ENCODE measurements around the gene AUP1.

DNA sequence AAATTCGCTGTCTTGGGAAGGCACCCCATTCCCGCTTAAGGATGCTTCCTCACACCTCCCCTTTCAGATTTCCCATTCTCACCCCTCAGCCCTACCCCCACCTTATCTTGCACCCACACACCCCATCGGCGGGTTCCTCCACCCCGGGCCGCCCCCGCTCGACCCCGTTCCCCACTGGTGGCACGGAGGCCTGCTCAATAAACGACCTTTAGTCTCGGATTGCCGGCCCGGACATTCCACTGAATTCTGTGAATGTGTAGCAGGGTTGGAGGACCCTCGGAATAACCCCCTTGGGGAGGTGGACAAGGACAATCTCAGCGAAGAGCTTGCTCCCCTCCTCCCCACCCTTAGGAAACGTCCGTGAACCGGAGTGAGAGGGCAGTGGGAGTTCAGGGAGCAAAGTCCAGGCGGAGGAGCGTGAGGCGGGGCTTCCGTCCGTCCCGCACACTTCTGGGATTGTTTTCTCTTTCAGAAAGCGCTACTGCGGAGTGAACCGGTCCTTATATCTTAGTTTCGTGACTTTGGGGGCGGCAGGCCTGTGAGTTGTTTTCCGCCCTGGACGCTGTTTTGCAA lies 27.3 kb downstream of the AUP1 start:
- TF ChIP-seq, protein P1, sequence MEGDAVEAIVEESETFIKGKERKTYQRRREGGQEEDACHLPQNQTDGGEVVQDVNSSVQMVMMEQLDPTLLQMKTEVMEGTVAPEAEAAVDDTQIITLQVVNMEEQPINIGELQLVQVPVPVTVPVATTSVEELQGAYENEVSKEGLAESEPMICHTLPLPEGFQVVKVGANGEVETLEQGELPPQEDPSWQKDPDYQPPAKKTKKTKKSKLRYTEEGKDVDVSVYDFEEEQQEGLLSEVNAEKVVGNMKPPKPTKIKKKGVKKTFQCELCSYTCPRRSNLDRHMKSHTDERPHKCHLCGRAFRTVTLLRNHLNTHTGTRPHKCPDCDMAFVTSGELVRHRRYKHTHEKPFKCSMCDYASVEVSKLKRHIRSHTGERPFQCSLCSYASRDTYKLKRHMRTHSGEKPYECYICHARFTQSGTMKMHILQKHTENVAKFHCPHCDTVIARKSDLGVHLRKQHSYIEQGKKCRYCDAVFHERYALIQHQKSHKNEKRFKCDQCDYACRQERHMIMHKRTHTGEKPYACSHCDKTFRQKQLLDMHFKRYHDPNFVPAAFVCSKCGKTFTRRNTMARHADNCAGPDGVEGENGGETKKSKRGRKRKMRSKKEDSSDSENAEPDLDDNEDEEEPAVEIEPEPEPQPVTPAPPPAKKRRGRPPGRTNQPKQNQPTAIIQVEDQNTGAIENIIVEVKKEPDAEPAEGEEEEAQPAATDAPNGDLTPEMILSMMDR (IDR thresholded peaks at IDR 0.05) = no peak
- TF ChIP-seq POLR2A (IDR thresholded peaks at IDR 0.05) = no peak

All from lower leg skin (tissue), 3 donors.